Stimulated activated naive CD8-positive, alpha-beta T cell treated with anti-CD3 and anti-CD28 coated beads, Interleukin-15, Interleukin-2, amounts not matched to agents 100 ng/mL and 50 ng/mL, for 24 hours (primary cell): Measurements from ENCODE around the gene HOXD9.

Experiments
- H3K27ac Mint-ChIP-seq: one replicate; pipeline ENCODE4 v1.8.0; 2021; ENCODE audit warnings: mild to moderate bottlenecking, mixed read lengths
- H3K27me3 Mint-ChIP-seq: one replicate; pipeline ENCODE4 v1.8.0; 2021; ENCODE audit warnings: mixed read lengths
- H3K36me3 Mint-ChIP-seq: one replicate; pipeline ENCODE4 v1.8.0; 2021; ENCODE audit warnings: low read depth, mixed read lengths
- H3K4me1 Mint-ChIP-seq: one replicate; pipeline ENCODE4 v1.8.0; 2021; ENCODE audit warnings: low read depth, mixed read lengths
- H3K4me3 Mint-ChIP-seq: one replicate; pipeline ENCODE4 v1.8.0; 2021; ENCODE audit warnings: mild to moderate bottlenecking, mixed read lengths
- H3K9me3 Mint-ChIP-seq: one replicate; pipeline ENCODE4 v1.8.0; 2021; ENCODE audit warnings: mixed read lengths

Gene HOXD9

GRCh38 chr2:176150584-176151441 is 28.3 kb downstream of the HOXD9 start:
- no peaks in the 10 kb centered on the region for H3K9me3 Mint-ChIP-seq
- no peaks in the 10 kb centered on the region for H3K36me3 Mint-ChIP-seq
- H3K4me1 Mint-ChIP-seq: peaks cover 3% of the 10 kb centered on the region
- H3K4me3 Mint-ChIP-seq: no peak overlapping the region
- H3K27me3 Mint-ChIP-seq: peaks cover 88% of the 10 kb centered on the region
- H3K27ac Mint-ChIP-seq: no peak overlapping the region

DNA sequence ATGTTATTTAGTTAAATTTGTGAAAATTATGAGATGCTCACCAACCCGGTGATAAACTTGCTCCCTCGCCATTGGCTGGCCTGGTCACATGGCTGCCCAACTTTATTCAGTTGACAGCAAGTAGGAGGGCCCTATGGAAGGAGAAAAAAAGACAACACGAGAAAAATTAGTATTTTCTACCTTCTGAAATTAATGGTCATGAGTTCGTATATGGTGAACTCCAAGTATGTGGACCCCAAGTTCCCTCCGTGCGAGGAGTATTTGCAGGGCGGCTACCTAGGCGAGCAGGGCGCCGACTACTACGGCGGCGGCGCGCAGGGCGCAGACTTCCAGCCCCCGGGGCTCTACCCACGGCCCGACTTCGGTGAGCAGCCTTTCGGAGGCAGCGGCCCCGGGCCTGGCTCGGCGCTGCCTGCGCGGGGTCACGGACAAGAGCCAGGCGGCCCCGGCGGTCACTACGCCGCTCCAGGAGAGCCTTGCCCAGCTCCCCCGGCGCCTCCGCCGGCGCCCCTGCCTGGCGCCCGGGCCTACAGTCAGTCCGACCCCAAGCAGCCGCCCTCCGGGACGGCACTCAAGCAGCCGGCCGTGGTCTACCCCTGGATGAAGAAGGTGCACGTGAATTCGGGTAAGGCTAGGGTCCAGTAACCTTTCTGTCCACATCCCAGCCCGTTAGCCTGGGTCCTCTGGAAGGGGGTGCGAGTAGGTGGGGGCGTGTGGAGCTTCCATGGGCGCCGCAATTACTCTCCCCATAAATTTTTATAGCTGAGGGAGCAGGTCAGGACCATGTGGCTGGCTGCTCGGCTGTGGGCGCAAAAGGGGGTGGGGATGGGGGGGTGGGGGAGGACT is 29.1 kb downstream of the HOXD9 start, which contains the start of gene HOXD4:
Gene HOXD4, plus strand, starts transcription at position 109 of the 846 bp plus-strand sequence. Its CDS starts 84 bp downstream, at position 193.
- Mint-ChIP-seq H3K36me3 (no peaks in the 10 kb centered on the region), H3K9me3 (no peaks in the 10 kb centered on the region), H3K27ac (no peak within 1 kb of the TSS), H3K4me1 (peaks cover 3% of the 10 kb centered on the region), H3K4me3 (no peak within 1 kb of the TSS), H3K27me3 (peaks cover 88% of the 10 kb centered on the region)

GRCh38 chr2:176152350-176153181 is 30.0 kb downstream of the HOXD9 start:
- H3K4me1 Mint-ChIP-seq: peaks cover 6% of the 10 kb centered on the region
- peaks cover 87% of the 10 kb centered on the region for H3K27me3 Mint-ChIP-seq
- H3K27ac Mint-ChIP-seq: no peak overlapping the region
- no peaks in the 10 kb centered on the region for H3K9me3 Mint-ChIP-seq
- no peak overlapping the region for H3K4me3 Mint-ChIP-seq
- no peaks in the 10 kb centered on the region for H3K36me3 Mint-ChIP-seq

DNA sequence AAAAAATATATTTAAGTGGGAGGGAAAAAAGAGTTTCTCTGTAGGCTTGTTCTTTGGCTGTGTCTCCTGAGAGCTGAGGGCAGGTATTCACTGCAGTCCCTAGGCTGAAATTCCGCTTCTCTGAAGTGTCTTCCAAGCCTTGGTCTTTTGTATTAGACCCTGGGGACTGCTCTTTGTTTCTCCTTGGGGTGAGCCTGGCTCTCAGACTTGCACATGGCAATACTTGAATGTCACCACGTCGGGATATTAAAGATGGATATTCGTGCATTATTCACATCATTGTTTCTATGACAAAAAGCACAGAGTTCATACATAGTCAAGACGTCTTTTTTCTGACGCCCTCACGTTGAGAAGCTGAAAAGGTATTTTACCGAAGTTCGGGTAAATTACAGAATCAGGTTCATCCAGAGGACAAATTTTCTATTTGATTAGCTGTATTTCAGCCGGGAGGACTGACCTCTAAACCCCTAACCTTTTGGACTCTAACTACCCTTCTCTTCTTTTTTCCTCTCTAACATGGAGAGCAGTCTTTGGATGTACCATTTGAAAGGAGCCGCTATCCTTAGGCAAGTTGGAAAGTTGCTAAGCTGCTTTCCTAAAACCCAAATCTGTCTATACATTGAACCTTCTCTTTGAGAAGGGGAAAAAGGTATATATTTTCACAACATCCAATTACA is 32.2 kb downstream of the HOXD9 start:
- Mint-ChIP-seq H3K27ac (no peak overlapping the region), H3K9me3 (no peaks in the 10 kb centered on the region), H3K4me1 (peaks cover 11% of the 10 kb centered on the region), H3K36me3 (no peaks in the 10 kb centered on the region), H3K4me3 (no peak overlapping the region), H3K27me3 (peaks cover 85% of the 10 kb centered on the region)

- peaks cover 11% of the 10 kb centered on the region for H3K4me1 Mint-ChIP-seq
- H3K4me3 Mint-ChIP-seq: no peak overlapping the region
- H3K27me3 Mint-ChIP-seq: peaks cover 81% of the 10 kb centered on the region
- H3K36me3 Mint-ChIP-seq: no peaks in the 10 kb centered on the region
- no peak overlapping the region for H3K27ac Mint-ChIP-seq
- H3K9me3 Mint-ChIP-seq: no peaks in the 10 kb centered on the region
Observed at GRCh38 chr2:176155356-176156044, 33.0 kb downstream of the HOXD9 start.

- peaks cover 11% of the 10 kb centered on the region for H3K4me1 Mint-ChIP-seq
- H3K4me3 Mint-ChIP-seq: no peak overlapping the region
- H3K27ac Mint-ChIP-seq: no peak overlapping the region
- no peaks in the 10 kb centered on the region for H3K36me3 Mint-ChIP-seq
- H3K9me3 Mint-ChIP-seq: no peaks in the 10 kb centered on the region
- peaks cover 80% of the 10 kb centered on the region for H3K27me3 Mint-ChIP-seq
Observed at GRCh38 chr2:176156301-176156806, 33.8 kb downstream of the HOXD9 start.

DNA sequence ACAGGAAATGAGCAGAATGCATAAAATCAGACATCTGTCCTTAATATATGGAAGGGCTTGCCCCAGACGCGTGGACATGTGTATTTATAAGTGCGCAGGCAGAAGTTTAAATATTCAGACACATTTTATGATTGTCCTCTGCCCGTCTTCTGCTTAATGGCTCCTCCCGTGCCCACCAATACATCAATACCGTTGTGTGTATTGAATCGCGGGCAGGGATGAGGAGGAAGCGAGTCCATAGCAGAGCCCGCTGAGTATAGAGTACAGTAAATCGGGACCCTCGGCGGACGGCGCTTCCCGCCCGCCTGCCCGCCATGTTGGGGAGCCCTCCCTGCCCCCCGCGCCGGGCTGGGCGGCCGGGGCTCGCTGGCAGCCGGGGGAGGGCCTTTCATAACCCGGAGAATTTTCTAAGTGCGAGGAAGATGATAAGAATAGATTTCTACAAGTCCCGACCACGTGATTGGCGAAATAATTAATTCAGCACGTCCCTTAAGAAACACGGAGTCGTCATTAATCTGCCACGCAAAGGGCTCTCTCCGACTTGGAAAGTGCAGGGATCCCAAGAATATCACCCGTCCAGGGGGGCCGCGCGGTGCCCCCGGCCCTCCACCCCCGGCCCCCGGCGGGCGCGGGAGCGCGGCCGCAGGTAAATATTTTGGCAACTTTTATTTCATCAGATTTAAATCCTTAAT is 34.4 kb downstream of the HOXD9 start, which contains the start of gene HOXD3:
Gene HOXD3, plus strand, starts transcription at position 501 of the 692 bp plus-strand sequence. CDS start 11,808 bp downstream, outside the sequence.
- H3K9me3 Mint-ChIP-seq: no peaks in the 10 kb centered on the region
- no peak within 1 kb of the TSS for H3K27ac Mint-ChIP-seq
- no peaks in the 10 kb centered on the region for H3K36me3 Mint-ChIP-seq
- peaks cover 84% of the 10 kb centered on the region for H3K27me3 Mint-ChIP-seq
- peaks cover 11% of the 10 kb centered on the region for H3K4me1 Mint-ChIP-seq
- peak within 1 kb of the TSS; percentile 63 for H3K4me3 Mint-ChIP-seq

DNA sequence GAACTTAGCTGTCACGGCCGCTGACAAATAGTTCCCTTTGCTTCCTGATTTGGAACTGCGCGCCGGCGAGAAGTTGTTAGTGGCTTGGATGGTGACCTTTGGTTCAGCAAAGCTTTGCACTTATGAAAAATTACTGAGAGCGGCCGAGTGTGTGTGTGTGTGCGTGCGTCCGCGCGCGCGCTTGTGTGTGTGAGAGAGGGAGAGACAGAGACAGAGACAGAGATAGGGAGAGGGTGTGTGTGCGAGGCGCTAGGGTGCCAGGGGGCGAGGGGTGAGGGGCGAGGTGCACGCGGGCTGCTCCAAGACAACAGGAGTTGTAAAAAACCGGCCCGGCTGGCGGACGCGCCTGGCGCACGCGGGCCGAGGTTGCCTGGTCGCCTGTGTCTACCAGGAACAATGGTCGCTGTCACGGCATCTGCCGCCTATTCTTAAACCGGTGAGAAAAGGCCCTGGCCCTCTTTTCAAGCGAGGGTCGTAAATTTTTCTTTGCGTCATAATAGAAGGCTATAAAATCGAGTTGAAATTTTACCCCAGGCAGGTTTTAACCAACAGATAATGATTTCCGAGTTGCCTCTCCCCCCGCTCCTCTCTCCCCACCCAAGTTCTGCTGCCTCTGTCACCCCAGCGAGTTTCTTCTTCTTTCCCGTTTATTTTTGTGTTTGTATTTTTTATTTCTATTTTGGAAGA is 35.1 kb downstream of the HOXD9 start:
- H3K4me3 Mint-ChIP-seq: peak overlapping the region; percentile 63
- H3K36me3 Mint-ChIP-seq: no peaks in the 10 kb centered on the region
- H3K9me3 Mint-ChIP-seq: no peaks in the 10 kb centered on the region
- no peak overlapping the region for H3K27ac Mint-ChIP-seq
- peaks cover 11% of the 10 kb centered on the region for H3K4me1 Mint-ChIP-seq
- H3K27me3 Mint-ChIP-seq: peaks cover 87% of the 10 kb centered on the region

- H3K4me1 Mint-ChIP-seq: peaks cover 11% of the 10 kb centered on the region
- H3K36me3 Mint-ChIP-seq: no peaks in the 10 kb centered on the region
- no peak overlapping the region for H3K27ac Mint-ChIP-seq
- H3K4me3 Mint-ChIP-seq: peak overlapping the region; percentile 23
- peaks cover 85% of the 10 kb centered on the region for H3K27me3 Mint-ChIP-seq
- H3K9me3 Mint-ChIP-seq: no peaks in the 10 kb centered on the region
Observed at GRCh38 chr2:176158186-176158591, 35.7 kb downstream of the HOXD9 start.

DNA sequence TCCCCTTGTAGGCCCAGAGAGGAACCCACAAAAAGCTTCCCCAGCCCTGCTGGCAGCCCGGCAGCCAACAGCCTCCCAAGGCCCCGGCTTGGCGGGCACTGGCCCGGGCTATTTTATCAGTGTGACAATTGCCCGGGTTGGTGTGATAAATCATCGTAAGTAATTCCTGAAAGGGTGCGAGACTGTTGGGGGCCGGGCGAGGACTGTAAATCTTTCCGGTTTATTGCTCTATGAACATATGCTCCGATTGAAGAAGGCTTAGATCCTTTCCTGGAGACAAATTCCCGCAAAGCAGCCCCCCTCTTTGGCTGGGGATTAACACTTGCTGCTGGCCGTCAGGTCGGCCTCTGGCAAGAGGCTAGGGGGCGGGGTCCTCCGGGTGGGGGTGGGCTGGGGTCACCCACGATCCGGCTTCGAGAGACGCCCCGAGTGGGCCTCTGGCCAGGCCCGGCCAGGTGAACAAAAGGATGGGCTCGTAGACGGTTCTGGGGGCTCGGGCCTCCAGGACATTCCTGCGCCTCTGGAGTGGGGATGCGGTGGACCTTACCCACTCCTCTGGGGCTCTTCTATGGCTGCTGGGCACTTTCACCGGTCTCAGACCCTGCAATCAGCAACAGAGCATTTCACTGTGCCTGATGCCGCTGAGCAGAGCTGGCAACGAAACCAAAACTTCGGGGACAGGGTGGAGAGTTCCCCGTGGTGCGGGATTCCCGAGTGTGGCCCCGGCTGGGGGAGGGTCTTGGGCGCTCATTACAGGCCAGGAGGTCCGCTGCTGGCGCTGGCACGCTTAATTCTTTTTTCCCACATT is 36.5 kb downstream of the HOXD9 start:
- Mint-ChIP-seq H3K9me3 (peaks cover 5% of the 10 kb centered on the region), H3K36me3 (peaks cover 4% of the 10 kb centered on the region), H3K4me1 (peaks cover 15% of the 10 kb centered on the region), H3K27me3 (peaks cover 88% of the 10 kb centered on the region), H3K4me3 (no peak overlapping the region), H3K27ac (peak overlapping the region; percentile 36)

DNA sequence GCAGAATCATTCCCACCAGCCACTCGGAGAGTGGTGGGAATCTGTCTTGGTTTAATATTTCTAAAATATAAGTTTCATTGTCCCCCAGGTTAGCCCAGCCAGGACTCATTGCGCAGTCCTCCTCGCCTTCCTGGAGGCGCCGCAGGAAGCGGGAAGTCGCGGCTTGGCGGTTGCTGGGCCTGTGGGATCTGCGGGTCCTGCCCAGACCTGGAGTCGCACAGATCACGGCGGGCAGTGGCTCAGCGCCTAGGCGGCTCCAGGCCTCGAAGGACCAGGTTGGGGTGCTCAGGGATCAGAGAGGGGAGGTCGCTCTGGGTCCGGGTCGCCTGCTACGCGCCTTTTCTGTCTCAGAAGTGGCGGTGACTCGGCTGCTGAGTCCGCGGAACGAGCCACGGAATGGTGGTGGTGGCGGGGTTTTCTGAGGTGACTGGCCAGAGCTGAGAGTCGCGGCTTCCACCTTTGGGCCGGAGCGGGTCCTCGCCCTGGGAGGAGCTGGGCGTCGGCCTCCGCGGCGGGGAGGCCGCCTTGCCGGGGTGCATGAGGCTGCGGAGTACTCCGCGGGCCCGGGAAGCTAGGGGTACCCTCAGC is 37.2 kb downstream of the HOXD9 start:
- Mint-ChIP-seq H3K27me3 (peaks cover 88% of the 10 kb centered on the region), H3K4me3 (no peak overlapping the region), H3K36me3 (peaks cover 8% of the 10 kb centered on the region), H3K27ac (no peak overlapping the region), H3K9me3 (peaks cover 8% of the 10 kb centered on the region), H3K4me1 (peaks cover 18% of the 10 kb centered on the region)
